HT-29 (cell line): ENCODE results near the gene MIOX. TPM values are rescaled to one million over a fixed set of nuclear protein-coding genes. Genes with fewer than 3 reads are reported as not detected.

ENCODE experiments used
- DNase-seq: peaks from one replicate; pipeline ENCODE4 v3.0.0-alpha.2; 2015; ENCODE audit warnings: low spot score
- total RNA-seq: library from RNA; depleted of rRNA; stranded (reverse); fragments of >200 nt; shearing (Covaris generic); gene quantifications from 2 replicates; pipeline ENCODE4 v1.2.3, GENCODE V29; 2014

The MIOX gene
- total RNA-seq, 1 experiment from 2014 or later: not detected

- no peak for DNase-seq
Measured at GRCh38 chr22:50454556-50455075, 32.0 kb upstream of the MIOX start.

- no peak for DNase-seq
Measured at GRCh38 chr22:50455201-50455600, 31.5 kb upstream of the MIOX start.

GRCh38 chr22:50456026-50456425 lies 30.6 kb upstream of the MIOX start:
- no peak for DNase-seq

GRCh38 chr22:50456466-50457234 lies 30.0 kb upstream of the MIOX start:
- no peak for DNase-seq

GRCh38 chr22:50459016-50459415 lies 27.6 kb upstream of the MIOX start:
- DNase-seq: no peak

- no peak for DNase-seq
Measured at GRCh38 chr22:50459496-50460140, 27.0 kb upstream of the MIOX start.

GRCh38 chr22:50460938-50461337 lies 25.7 kb upstream of the MIOX start:
- DNase-seq: peak; percentile 30

GRCh38 chr22:50461536-50461935 lies 25.1 kb upstream of the MIOX start:
- no peak for DNase-seq

GRCh38 chr22:50461979-50462540 lies 24.6 kb upstream of the MIOX start:
- DNase-seq: no peak

GRCh38 chr22:50463188-50463900 lies 23.3 kb upstream of the MIOX start:
- DNase-seq: no peak

- DNase-seq: no peak
Measured at GRCh38 chr22:50464451-50464850, 22.2 kb upstream of the MIOX start.

- no peak for DNase-seq
Measured at GRCh38 chr22:50465066-50465930, 21.4 kb upstream of the MIOX start.

GRCh38 chr22:50467341-50467740 lies 19.3 kb upstream of the MIOX start:
- DNase-seq: no peak

- DNase-seq: no peak
Measured at GRCh38 chr22:50467773-50468440, 18.8 kb upstream of the MIOX start.

GRCh38 chr22:50468626-50469025 lies 18.0 kb upstream of the MIOX start:
- no peak for DNase-seq

GRCh38 chr22:50469377-50470305 lies 17.0 kb upstream of the MIOX start:
- peak; percentile 31 for DNase-seq

GRCh38 chr22:50470491-50470890 lies 16.2 kb upstream of the MIOX start:
- no peak for DNase-seq

- DNase-seq: no peak
Measured at GRCh38 chr22:50471197-50471847, 15.3 kb upstream of the MIOX start.

- no peak for DNase-seq
Measured at GRCh38 chr22:50471962-50472361, 14.7 kb upstream of the MIOX start.
